NCI-H2196 treated with DMSO at 0.1 percent for 48 hours (cell line): ENCODE data around the gene CSNK1D.
A peak's percentile ranks its signal among the peaks of the same experiment; 100 is the strongest.

Source experiments
- DNase-seq: peaks from one replicate; lab custom pipeline; 2025; ENCODE audit not compliant: unreplicated experiment; lab: John Stamatoyannopoulos, UW

Gene CSNK1D

DNA sequence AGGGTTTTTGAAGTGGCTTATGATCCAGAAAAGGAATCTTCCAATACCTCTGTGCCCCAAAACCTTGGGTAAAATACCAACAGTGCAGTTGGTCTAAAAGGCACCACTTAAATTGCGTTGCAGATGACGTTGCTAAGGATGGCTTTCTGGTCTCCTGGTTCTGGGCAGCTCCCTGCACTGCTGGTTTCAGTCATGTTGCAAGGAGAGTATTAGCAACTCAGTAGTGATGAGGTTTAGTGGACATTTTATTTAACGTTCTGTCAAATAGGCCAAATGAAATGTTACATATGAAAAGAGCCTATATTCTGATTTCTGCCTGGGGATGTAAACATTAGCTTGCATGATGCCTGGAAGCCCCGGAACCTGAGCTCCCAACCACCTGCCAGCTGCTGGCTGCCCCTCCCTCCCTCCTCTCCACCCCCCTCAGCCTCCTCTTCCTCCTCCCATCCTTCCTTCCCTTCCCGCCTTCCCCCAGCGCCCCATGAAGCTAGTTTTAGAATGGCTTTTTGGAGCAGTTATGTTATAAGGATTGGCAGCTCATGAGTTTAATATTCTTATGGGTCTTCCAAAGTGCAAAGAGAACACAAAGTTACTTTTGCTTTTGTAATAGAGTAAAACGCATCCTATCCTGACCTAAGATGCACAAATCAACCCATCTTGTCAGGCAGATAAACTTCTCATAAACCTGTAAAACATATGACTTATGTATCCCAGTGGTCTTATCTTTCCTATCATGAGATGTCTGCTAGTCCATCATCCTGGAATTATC, 23.2 kb upstream of the CSNK1D start:
- peak; percentile 39 for DNase-seq

DNA sequence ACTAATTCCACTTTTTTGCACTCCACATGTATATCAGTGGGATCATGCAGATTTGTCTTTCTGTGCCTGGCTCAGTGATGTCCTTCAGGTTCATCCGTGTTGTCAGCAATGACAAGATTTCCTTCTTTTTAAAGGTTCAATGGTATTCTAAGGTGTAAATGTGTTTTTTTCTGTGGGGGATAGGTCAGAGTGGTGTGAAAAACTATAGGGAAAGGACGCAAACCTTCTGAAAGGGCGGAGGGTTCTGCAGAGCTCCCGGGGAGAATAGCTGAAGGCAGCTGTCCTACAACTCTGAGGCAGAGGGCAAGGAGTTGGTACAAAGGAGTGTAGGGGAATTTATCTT, 21.9 kb upstream of the CSNK1D start:
- DNase-seq: no peak

DNA sequence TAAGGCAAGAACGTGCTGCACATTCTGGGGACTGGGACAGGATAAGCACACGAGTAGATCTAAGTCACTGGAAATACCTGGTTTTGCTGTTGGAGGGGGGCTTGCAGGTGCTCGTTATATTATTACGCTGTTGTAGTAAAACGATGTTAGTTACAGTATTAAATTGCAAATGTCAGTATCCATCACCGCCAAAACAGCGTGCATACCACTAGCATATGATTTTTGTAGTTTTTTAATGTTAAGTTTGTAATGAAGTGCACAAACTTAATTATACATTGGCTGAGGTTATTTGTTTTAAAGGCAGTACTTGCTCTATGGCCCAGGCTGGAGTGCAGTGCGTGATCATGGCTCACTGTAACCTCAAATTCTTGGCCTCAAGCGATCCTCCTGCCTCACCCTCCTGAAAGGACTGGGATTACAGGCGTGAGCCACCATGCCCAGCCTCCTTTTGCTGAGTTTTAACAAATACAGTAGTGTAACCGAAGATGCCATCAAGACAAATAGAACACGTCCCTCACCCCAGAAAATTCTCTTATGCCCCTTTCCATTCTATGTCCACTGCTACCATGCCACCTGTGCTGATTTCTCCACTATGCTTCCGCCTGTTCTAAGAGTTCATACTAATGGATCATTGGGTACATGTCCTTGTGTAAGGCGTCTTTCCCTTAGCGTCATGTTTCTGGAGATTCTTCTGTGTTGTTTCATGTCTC, 20.7 kb upstream of the CSNK1D start:
- DNase-seq: no peak

DNA sequence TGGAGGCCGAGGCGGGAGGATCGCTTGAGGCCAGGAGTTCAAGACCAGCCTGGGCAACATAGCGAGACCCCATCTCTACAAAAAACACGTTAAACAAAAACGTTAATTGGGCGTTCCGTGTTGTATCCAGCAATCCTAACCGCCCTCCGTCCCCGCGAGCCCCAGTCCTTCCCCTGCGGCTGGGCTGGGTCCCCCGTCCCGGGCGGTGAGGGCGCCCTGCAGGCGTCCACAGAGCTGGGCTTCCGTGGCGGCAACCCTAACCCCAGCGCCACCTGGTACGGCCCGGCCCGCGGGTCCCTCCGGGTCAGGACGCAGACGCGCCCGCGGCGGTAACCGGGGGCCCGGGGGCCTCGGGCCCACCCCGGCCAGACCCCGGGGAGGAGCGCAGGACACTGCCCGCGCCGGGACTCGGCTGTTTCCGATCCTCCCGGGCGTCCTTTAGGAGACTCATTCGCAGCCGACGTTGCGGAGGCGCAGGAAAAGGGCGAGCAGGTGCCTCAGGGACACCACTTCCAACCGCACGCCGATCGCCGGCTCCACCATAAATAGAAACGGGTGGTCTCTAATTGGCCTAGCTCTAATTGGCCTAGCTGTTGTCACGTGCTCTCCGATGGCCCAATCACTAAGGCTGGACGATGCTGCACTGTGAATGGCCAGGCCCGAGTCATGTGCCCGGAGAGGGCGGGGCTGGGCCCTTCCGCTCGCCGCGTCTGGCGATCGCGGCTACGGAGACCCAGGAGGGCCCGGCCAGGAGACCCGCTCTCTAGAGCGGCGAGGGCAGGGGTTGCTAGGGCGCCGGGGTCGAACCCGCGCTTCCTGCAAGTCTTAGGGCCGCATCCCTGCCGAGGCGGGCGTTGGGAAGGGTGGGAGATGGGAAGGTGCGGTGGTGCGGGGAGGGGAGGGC, 19.0 kb upstream of the CSNK1D start:
- peak; percentile 99 for DNase-seq

DNA sequence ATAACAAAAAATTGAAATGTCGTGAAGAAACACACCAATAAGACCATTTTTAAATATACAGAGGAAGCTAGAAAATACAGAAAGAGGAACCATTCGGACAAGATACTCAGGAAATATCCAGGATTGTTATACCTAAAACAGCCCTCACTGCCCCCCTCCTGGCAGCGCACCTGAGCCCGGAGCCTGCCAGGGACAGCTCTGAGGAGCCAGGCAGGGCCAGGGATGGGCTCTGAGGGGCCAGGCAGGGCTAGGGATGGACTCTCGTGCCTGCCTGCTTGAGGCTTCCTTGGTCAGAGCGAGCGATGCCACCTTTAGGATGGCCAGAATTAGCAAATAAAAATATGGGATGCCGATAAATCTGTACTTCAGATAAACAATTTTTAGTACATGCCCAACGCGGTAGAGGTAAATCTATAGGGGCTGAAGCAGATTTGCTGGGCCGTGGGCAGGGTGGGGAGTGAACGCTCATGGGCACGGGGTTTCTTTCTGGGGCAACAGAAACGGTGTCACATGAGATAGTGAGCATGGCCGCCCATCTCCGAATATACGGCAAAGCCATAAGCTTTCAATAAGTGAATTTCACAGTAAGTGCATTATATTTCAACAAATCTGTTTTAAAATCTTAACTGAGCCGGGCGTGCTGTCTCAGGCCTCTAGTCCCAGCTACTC, 18.2 kb upstream of the CSNK1D start:
- no peak for DNase-seq

DNA sequence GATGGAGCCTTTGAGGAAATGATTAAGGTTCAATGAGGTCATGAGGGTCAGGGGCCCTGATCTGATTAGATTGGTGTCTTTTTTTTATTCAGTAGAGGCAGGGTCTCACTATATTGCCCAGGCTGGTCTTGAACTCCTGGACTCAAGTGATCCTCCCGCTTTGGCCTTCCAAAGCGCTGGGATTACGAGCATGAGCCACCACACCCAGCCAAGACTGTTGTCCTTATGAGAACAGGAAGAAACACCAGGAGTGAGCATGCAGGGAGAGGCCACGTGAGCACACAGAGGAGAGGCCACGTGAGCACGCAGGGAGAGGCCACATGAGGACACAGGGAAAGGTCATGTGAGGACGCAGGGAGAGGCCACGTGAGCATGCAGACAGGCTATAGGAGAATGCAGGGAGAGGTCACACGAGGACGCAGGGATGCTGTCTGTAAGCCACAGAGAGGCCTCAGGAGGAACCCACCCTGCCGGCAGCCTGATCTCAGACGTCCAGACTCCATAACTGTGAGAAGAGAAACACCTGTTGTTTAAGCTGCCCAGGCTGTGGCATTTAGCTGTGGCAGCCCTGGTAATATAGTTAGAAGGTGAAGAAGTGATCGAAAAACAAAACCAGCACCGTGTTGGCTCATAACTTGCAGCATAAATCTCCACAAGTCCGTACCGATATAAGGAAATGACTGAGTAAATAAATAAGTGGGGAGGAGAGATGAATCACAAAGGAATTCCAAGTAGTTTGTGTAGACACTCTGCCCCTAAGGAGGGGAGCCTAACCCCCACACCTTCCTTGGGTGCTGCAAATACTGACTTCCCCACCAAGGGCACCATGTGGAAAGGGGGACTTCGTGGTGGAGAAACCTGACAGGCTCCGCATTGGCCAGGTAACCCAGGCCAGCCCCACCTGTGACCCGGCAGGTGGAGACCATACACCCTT, 14.6 kb upstream of the CSNK1D start:
- peak; percentile 96 for DNase-seq

DNA sequence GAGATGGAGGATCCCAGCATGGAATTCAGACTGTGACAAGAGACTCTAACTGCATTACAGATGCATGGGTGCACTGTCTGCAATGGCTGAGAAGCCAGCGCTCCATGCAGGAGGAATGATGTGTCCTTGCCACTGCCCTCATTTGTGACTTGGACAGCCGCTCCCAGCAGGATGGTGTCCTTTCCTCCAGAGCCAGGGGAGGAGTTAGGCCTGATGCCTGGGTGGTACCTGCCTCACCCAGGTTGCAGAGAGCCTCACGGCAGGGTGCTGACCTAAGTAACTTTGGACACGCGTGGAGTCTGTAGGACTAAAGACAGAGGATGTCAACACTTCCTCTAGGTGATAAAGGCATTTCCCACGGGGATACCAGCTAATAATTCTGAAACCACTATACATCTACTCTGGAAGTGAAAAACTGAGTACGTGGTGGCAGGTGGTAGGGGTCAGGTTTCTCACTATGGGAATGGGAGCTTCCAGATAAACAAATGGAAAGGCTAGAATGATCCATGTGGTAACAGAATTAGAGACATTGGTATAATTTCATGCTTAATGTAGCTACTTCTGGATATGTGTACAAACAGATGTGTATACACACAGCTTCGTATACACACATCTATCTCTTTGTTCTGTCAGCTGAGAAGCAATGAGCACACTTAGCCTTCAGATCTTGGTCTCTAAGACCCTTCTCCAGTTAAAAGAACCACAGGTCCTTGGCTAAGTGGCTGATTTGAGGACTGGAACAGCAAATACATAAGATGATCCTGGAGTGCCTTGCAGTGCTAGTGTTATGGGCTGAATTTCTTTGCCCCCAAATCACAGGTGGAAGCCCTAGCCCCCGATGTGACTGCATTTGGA, 13.7 kb upstream of the CSNK1D start:
- DNase-seq: no peak

DNA sequence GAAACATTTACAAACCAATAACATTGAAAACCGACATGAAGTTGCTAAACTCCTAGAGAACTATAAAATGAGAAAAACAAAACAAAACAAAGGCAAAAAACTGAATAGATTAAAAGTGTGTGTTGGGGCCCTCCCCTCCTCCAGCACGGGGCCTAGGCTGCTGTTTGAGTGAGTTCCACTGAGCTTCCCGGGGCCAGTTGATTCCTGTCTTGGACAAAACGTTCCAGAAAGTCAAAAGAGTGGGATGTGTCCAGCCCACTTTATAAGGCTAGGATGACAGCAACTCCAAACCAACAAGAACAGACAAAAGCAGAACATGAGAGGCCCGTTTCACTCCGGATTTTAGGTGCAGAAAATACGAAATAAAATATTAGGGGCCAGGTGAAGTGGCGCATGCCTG, 11.6 kb upstream of the CSNK1D start:
- DNase-seq: no peak

DNA sequence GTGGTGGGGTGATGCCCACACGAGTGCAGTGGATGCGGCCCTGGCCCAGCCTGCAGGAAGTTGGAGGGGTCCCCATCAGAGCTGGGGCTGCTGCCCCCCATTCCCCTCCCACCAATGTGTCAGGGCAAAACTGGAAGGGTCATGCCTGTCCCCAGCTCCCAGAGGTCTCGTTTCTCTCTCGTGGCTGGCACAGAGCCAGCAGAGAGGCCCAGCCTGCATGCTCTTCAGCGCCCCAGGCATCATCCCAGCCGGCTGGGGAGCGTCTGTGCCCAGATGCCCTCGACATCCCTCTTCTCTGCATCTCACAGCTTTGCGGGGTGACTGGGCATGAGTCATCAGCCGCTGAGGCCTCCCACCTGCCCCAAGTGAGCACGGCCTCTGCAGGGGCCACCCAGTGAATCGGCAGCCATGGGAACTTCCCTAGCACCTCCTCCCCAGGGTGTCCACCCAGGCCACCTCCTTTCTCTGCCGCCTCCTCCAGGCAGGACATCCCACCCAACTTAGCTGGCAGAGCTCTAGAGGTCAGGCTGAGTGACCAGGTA, 9.8 kb upstream of the CSNK1D start:
- DNase-seq: no peak

DNA sequence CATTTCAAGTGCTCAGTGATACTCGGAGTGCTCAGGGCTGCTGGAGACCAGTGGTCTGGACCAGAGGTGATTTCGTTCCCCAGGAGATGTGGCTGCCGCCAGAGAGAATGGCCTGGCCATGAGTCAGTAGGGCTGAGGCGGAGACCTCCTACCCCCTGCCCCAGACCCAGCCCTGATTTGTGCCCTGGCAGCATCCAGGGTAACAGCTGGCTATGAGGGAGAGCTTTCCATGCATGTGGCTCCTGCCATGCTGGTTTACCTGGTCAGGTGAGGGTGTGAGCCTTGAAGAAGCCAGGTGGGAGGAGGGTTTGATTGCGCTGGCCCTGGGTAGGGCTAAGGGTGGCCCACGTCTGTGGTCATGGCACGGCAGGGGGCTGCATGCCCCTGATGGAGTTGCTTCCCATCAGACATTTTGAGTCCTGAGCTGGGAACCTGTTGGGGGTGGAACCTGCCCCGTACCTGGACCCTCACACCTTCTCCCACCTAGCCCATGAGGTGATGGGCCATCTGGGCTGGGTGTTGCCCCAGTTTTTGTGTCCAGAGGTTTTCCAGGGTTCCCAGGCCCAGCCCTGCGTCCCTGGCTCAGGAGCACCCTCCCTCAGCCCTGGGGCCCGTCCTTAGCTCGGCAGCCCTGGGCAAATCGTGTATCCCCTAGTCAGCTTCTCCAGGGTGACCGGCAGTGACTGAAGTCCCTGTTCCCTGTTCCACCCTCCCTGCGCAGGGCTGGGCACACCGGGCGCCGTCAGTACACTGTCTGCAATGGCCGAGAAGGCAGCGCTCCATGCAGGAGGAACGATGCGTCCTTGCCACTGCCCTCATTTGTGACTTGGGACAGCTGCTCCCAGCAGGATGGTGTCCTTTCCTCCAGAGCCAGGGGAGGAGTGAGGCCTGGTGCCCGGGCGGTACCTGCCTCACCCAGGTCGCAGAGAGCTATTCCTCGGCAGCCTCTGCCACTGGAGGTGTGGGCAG, 9.0 kb upstream of the CSNK1D start:
- no peak for DNase-seq

DNA sequence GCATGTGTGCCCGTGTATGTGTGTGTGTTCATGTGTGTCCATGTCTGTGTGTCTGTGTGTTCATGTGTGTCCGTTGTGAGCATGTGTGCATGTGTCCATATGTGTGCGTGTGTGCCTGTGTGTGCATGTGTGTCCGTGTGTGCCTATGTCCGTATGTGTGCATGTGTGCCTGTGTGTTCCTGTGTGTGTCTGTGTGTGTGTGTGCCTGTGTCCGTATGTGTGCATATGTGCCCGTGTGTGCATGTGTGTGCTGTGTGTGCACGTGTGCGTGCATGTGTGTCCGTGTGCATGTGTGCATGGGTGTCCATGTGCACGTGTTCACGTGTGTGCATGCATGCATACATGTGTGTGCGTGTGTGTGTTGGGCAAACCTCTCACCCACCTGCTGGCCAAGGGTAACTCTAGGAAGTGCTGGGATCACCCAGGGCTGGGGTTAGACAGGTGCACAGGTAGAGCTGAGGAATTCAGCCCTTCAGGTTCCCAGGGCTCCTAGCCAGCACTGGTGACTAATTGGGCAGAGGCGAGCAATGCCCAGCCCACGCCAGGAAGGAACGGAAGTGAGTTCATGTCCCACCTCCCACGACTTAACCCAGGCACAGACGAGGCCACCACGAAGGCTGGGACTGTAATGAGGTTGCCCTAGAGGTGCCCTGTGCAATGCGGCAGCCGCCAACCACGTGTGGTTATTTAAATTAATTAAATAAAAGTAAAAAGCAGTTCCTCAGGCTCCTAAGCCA, 8.2 kb upstream of the CSNK1D start:
- DNase-seq: peak; percentile 49

DNA sequence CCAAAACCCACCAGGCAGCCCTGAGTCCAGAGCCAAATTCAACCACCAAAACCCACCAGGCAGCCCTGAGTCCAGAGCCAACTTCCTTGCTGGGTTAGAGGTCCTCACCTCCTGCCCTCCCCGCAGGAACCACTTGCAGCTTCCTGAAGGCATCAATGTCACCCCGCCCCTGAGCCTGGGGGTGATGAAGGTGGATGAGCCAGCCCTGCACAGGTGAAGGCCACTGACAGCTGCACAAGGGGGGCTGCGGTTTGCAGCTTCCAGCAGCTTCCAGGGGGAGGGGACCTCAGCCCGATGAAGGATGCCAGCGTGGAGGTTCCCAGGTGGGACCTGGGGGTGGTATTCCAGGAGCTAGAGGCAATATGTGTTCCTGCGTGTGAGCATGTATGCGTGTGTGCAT, 7.6 kb upstream of the CSNK1D start:
- no peak for DNase-seq

DNA sequence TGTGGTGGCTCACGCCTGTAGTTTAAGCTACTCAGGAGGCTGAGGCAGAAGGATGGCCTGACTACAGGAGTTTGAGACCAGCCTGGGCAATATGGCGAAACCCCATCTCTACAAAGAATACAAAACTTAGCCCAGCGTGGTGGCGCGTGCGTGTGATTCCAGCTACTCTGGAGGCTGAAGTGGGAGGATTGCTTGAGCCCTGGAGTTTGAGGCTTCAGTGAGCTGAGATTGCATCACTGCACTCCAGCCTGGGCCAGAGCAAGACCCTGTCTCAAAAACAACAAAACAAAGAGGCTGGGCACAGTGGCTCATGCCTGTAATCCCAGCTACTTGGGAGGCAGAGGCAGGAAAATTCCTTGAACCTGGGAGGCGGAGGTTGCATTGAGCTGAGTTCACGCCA, 7.0 kb upstream of the CSNK1D start:
- no peak for DNase-seq

DNA sequence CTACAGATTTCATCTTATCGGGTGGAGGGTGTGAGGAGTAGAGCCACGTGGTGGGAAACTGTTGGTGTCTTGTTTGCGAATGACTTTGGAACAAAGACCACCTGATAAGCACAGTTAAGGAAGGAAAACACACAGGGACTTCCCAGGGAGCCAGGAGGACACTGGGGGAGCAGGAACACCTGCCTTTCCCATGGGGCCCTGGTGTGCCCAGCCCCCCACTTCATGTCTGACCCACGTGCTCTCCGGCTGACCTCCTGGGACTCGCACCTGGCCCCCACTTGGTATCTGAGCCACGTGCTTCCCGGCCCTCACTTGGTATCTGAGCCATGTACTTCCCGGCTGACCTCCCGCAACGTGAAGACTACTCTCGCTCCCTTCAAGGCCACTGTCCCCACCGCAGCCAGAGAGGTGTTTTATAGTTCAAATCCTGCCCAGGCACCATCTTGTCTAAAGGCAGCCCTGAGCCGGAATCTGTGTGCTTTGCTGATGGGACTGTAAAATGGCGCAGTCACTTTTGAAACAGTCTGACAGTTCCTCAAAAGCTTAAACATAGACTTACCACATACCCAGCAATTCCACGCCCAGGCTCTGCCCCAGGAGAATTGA, 5.4 kb upstream of the CSNK1D start:
- DNase-seq: no peak

DNA sequence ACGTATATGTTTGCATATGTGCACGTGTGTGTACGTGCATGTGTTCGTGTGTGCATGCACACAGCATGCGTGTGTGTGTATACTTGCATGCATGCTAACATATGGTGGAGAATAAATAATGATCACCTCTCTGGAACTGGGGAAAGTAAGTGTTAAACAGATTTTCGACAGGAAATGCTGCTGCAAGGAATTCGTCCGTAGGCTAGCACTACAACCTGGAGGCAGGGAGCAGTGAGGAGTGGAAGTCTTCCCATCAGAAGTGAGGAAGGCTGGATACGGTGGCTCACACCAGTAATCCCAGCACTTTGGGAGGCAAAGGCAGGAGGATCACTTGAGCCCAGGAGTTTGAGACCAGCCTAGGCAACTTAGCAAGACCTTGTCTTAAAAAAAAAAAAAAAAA, 4.8 kb upstream of the CSNK1D start:
- DNase-seq: no peak

DNA sequence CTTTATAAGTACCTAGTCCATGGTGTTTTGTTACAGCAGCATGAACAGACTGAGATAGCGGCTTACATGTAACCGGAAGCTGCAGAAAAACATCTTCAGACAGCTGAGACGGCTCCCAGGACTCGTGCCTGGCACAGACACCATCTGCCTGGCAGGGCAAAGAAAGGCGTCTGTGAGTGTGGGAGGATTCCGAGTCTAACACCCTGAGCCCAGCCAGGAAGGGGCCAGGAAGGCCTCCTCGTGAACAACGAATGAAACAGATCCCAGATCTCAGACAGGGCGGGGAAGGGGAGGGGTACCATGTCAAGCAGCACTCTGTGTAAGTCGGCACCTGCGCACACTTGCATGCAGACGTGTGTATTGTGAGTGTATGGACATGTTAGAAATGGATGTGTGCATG, 4.4 kb upstream of the CSNK1D start:
- DNase-seq: no peak

DNA sequence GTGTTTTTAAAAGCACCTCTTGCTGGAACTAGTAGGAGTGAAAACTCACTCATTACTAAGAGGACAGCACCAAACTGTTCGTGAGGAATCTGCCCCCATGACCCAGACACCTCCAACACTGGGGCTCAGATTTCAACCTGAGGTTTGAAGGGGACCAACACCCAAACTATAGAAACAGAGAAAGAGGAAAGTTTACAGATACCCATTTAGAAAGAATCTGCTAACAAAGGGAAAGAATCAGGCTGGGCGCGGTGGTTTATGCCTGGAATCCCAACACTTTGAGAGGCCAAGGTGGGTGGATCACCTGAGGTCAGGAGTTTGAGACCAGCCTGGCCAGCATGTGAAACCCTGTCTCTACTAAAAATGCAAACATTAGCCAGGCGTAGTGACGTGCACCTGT, 3.4 kb upstream of the CSNK1D start:
- no peak for DNase-seq
